ENCODE data around the gene SLC8A1.

SLC8A1 gene

GRCh38 chr2:40276076-40276475 is 175.8 kb downstream of the SLC8A1 start:
- DNase-seq (ENCODE audit: insufficient read length, low spot score) (no peak), FAIRE-seq (no peak)
- TF ChIP-seq CTCF (IDR thresholded peaks at IDR 0.05; ENCODE audit: insufficient read depth, missing control alignments), result no peak

- TF ChIP-seq CTCF (IDR thresholded peaks at IDR 0.05; ENCODE audit: insufficient read depth, missing control alignments), result no peak
- FAIRE-seq (no peak), DNase-seq (ENCODE audit: insufficient read length, low spot score) (no peak)
Observed at GRCh38 chr2:40274270-40274669, 177.6 kb downstream of the SLC8A1 start.

GRCh38 chr2:40273734-40274182 is 178.1 kb downstream of the SLC8A1 start:
- no peak for DNase-seq (ENCODE audit: insufficient read length, low spot score)
- no peak for FAIRE-seq

GRCh38 chr2:40271094-40271493 is 180.8 kb downstream of the SLC8A1 start:
- FAIRE-seq (no peak), DNase-seq (ENCODE audit: insufficient read length, low spot score) (no peak)
- TF ChIP-seq CTCF (IDR thresholded peaks at IDR 0.05; ENCODE audit: insufficient read depth, missing control alignments), result no peak

More at GRCh38 chr2:40273734-40274182, 178.1 kb downstream of the SLC8A1 start:
- no peak for TF ChIP-seq CTCF (IDR thresholded peaks at IDR 0.05; ENCODE audit: insufficient read depth, missing control alignments)

GRCh38 chr2:40270372-40270771 is 181.5 kb downstream of the SLC8A1 start:
- DNase-seq (ENCODE audit: insufficient read length, low spot score), result no peak
- FAIRE-seq, result no peak
- TF ChIP-seq CTCF (IDR thresholded peaks at IDR 0.05; ENCODE audit: insufficient read depth, missing control alignments), result no peak

- FAIRE-seq (no peak), DNase-seq (ENCODE audit: insufficient read length, low spot score) (no peak)
- TF ChIP-seq CTCF (IDR thresholded peaks at IDR 0.05; ENCODE audit: insufficient read depth, missing control alignments), result no peak
Observed at GRCh38 chr2:40268566-40268965, 183.3 kb downstream of the SLC8A1 start.

GRCh38 chr2:40266201-40266600 is 185.7 kb downstream of the SLC8A1 start:
- no peak for TF ChIP-seq CTCF (IDR thresholded peaks at IDR 0.05; ENCODE audit: insufficient read depth, missing control alignments)
- no peak for DNase-seq (ENCODE audit: insufficient read length, low spot score)
- FAIRE-seq, result no peak
